Gastroesophageal sphincter (tissue), 3 donors: ENCODE measurements around the gene INTS15.

Experiments
- POLR2AphosphoS5 ChIP-seq: sonication (generic); formaldehyde crosslinking; IDR thresholded peaks from one replicate; pipeline ENCODE4 v1.6.1; 2017; ENCODE audit warnings: antibody characterized with exemption
- TF ChIP-seq, protein P1 (sequence below), 4 experiments: fragments of 200-600 bp in 2 of 4; fragments of 450-650 bp in 2 of 4; sonication (generic) in 1 of 4; IDR thresholded peaks; one replicate each; pipeline ENCODE4 v1.5.1; 2017 to 2019; ENCODE audit warnings: antibody characterized with exemption in 4 of 4, mild to moderate bottlenecking in 2 of 4, moderate library complexity in 2 of 4

DNA sequence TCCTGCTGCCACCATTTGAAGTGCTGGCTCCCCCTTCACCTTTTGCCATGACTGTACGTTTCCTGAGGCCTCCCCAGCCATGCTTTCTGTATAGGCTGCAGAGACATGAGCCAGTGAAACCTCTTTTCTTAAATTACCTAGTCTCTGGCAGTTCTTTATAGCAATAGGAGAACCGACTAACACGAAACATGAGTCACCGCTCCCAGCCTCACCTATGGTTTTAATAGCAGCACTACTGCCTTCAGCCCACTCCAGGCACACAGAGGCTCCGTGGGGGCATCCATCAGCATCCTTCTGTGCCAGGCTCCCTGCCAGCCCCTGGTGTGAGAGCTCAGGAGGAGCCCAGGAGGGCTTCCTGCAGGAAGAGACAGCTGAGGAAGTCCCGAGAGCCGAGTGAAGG lies 41.8 kb downstream of the INTS15 start:
- TF ChIP-seq, protein P1, sequence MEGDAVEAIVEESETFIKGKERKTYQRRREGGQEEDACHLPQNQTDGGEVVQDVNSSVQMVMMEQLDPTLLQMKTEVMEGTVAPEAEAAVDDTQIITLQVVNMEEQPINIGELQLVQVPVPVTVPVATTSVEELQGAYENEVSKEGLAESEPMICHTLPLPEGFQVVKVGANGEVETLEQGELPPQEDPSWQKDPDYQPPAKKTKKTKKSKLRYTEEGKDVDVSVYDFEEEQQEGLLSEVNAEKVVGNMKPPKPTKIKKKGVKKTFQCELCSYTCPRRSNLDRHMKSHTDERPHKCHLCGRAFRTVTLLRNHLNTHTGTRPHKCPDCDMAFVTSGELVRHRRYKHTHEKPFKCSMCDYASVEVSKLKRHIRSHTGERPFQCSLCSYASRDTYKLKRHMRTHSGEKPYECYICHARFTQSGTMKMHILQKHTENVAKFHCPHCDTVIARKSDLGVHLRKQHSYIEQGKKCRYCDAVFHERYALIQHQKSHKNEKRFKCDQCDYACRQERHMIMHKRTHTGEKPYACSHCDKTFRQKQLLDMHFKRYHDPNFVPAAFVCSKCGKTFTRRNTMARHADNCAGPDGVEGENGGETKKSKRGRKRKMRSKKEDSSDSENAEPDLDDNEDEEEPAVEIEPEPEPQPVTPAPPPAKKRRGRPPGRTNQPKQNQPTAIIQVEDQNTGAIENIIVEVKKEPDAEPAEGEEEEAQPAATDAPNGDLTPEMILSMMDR (IDR thresholded peaks at IDR 0.05): no peak
- no peak for TF ChIP-seq POLR2AphosphoS5
